ENCODE measurements around the gene MOB3A. TPM values are rescaled to one million over a fixed set of nuclear protein-coding genes. Genes with fewer than 3 reads are reported as not detected.

MOB3A gene
- total and polyA plus RNA-seq, 4 donors = 17.7 to 86.6 (median 45.0) TPM

DNA sequence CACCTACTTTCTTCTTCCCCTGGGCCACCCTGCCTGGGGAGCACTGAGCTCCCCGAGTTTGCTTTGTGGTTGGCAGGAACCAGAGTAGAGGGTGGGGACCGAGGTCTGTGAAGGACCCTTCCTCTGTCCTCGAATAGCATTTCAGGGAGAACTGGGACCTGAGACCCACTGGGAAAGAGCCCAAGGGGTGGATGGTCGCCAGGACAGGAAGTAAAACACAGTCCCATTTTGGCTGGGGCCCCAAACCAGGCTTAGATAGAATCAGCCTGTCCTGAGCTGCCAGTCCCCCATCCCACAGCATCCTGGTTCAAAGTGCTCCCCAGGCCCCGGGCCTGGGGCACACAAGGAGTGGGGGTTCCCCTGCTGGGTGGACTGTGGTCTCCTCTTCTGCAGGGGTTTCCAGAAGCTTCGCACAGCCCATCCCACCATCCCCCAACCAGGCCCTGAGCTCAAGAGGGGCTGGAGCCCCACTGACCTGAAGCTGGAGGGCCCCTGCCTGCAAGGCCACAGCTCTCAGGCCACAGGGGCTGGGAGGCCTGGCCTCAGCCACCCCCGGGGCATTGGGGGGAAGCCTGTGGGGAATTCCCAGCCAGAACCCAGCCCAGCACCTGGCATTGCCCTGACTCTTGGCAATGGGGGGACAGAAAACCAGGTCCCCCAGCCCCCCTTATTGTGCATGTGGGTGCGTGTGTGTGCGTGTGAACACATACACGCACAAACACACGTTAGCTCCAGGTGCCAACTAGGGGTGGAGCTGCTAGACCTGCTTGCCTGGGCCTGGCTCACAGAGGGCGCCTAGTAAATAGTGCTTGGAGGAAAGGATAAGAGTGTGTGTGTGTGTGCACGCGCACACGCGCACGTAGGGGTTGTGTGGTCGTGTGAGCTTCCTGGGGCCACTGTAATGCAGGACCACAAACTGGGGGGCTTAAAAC lies 44.1 kb downstream of the MOB3A start:
- Histone ChIP-seq H3K4me3 (no peak overlapping the region), H3K4me1 (ENCODE audit: control insufficient read depth in 5 of 5, insufficient read depth in 5 of 5, low read length in 5 of 5) (peaks cover 13 to 50% (median 38%) of the 10 kb centered on the region in 5 donors), H3K9me3 (ENCODE audit: control insufficient read depth in 4 of 4, insufficient read depth in 3 of 4, low read length in 3 of 4) (no peaks in the 10 kb centered on the region), H3K9ac (ENCODE audit: insufficient read depth in 1 of 2, low read length in 2 of 2) (peak overlapping the region; percentile 13 to 37), H3K27ac (ENCODE audit: low read depth in 1 of 2, low read length in 1 of 2) (peak overlapping the region; percentile 82 to 97), H3K27me3 (ENCODE audit: control insufficient read depth in 3 of 3, insufficient read depth in 3 of 3, low read length in 2 of 3) (no peaks in the 10 kb centered on the region), H3K36me3 (ENCODE audit: control insufficient read depth in 4 of 4, insufficient read depth in 4 of 4, low read length in 4 of 4) (peaks cover 0 to 20% (median 8%) of the 10 kb centered on the region in 4 donors)
- no peak for ATAC-seq (ENCODE audit: insufficient read depth, low FRiP score)
- WGBS, 2 donors = 39 to 48% methylated on average over 18 of the region's 18 CpGs
- TF ChIP-seq, protein P1, sequence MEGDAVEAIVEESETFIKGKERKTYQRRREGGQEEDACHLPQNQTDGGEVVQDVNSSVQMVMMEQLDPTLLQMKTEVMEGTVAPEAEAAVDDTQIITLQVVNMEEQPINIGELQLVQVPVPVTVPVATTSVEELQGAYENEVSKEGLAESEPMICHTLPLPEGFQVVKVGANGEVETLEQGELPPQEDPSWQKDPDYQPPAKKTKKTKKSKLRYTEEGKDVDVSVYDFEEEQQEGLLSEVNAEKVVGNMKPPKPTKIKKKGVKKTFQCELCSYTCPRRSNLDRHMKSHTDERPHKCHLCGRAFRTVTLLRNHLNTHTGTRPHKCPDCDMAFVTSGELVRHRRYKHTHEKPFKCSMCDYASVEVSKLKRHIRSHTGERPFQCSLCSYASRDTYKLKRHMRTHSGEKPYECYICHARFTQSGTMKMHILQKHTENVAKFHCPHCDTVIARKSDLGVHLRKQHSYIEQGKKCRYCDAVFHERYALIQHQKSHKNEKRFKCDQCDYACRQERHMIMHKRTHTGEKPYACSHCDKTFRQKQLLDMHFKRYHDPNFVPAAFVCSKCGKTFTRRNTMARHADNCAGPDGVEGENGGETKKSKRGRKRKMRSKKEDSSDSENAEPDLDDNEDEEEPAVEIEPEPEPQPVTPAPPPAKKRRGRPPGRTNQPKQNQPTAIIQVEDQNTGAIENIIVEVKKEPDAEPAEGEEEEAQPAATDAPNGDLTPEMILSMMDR (IDR thresholded peaks at IDR 0.05; ENCODE audit: control extremely low read depth, extremely low read depth) = no peak
- peak; percentile 70 to 92 (median 76) for DNase-seq

DNA sequence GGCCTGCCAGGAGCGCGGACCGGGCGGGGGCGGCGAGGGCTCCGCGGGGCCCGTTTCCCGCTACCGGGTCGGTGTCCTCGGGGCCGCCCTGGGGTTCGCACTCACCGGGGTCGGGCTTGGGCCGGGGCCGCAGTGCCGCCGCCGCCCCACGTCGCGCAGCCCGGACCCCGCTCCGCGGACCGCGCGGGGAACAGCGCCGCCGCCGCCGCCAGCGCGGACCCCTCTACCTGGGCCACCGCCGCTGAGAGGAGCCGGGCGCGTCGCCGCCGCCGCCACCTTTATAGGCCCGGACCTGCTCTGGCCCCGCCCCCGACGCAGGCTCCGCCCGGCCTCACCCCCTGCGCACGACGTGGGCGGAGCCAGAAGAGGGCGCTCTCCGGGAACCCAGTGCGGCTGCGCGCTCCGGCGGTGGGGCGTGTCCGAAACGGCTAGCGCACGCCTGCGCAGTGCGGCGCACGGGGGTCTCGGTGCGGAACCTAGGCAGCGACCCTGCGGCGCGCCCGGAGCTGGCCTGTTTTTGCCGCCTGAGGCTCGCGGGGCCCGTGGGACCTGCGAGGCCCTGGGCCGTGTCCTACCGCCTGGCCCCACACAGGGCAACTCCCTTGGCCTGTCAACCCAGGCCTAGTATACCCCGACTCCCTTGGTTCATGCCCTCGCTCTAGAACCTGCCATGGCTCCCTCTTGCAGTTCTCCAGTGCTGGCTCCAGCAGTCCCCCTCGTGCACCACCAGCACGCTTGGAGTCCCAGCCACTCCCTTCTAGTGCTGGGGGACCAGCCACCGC lies 44.9 kb downstream of the MOB3A start, which contains the start of gene MKNK2:
Gene MKNK2 (minus strand): TSS at position 254 of the 782 bp plus-strand sequence. CDS start 393 bp downstream, outside the sequence.
- TF ChIP-seq, protein P1 (IDR thresholded peaks at IDR 0.05; ENCODE audit: control extremely low read depth, extremely low read depth) = peak; percentile 52

DNA sequence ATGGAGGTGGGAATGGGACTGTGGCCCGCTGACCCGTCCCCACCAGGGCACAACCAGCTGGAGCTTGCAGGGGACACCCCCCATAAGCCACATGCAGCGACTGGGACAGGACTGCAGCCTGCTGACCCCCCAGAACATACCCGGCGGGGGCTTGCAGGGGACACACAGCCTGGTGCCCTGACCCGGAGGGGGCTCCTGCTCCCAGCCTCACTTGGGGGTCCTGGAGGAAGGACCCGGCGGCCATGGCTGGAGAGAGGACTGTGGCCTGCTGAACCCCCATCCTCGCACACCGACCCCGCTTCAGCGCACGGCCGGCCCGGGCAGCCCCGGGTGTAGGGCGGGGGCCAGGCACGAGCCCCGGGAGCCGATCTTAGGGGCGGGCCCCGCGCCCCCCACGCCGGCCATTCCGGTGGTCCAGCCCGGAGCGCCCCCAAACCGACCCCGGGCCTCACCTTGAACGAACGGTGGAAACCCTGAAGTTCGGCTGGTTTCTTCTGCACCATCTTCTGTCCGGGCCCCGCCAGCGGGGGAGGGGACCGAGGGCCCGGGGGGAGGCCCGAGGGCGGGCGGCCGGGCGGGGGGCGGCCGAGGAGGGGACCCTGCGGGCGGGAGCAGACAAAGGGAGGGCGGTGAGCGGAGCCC lies 45.7 kb downstream of the MOB3A start:
- DNase-seq = no peak
- H3K4me3 ChIP-seq = peak overlapping the region; percentile 89
- TF ChIP-seq, protein P1 (IDR thresholded peaks at IDR 0.05; ENCODE audit: control extremely low read depth, extremely low read depth) = no peak
- peaks cover 11 to 53% (median 26%) of the 10 kb centered on the region in 5 donors for H3K4me1 ChIP-seq (ENCODE audit: control insufficient read depth in 5 of 5, insufficient read depth in 5 of 5, low read length in 5 of 5)
- WGBS, 2 donors = 0% methylated on average over 45 to 49 of the region's 49 CpGs
- peak overlapping the region; percentile 96 for H3K27ac ChIP-seq (ENCODE audit: low read depth in 1 of 2, low read length in 1 of 2)
- ATAC-seq (ENCODE audit: insufficient read depth, low FRiP score) = peak; percentile 0
- no peaks in the 10 kb centered on the region for H3K9me3 ChIP-seq (ENCODE audit: control insufficient read depth in 4 of 4, insufficient read depth in 3 of 4, low read length in 3 of 4)
- peaks cover 0 to 32% (median 8%) of the 10 kb centered on the region in 4 donors for H3K36me3 ChIP-seq (ENCODE audit: control insufficient read depth in 4 of 4, insufficient read depth in 4 of 4, low read length in 4 of 4)
- H3K9ac ChIP-seq (ENCODE audit: insufficient read depth in 1 of 2, low read length in 2 of 2) = peak overlapping the region; percentile 37 to 75
- no peaks in the 10 kb centered on the region for H3K27me3 ChIP-seq (ENCODE audit: control insufficient read depth in 3 of 3, insufficient read depth in 3 of 3, low read length in 2 of 3)

More for the DNA sequence above, 44.9 kb downstream of the MOB3A start, which contains the start of gene MKNK2:
- 2 to 5% methylated on average over 49 to 93 of the region's 93 CpGs for WGBS, 2 donors
- H3K4me1 ChIP-seq (ENCODE audit: control insufficient read depth in 5 of 5, insufficient read depth in 5 of 5, low read length in 5 of 5) = peaks cover 13 to 52% (median 33%) of the 10 kb centered on the region in 5 donors
- ATAC-seq (ENCODE audit: insufficient read depth, low FRiP score) = peak; percentile 69
- DNase-seq = peak; percentile 94 to 95 (median 94)
- H3K27ac ChIP-seq (ENCODE audit: low read depth in 1 of 2, low read length in 1 of 2) = peak within 1 kb of the TSS; percentile 96 to 97
- H3K9me3 ChIP-seq (ENCODE audit: control insufficient read depth in 4 of 4, insufficient read depth in 3 of 4, low read length in 3 of 4) = no peaks in the 10 kb centered on the region
- peaks cover 0 to 26% (median 8%) of the 10 kb centered on the region in 4 donors for H3K36me3 ChIP-seq (ENCODE audit: control insufficient read depth in 4 of 4, insufficient read depth in 4 of 4, low read length in 4 of 4)
- peak within 1 kb of the TSS; percentile 89 for H3K4me3 ChIP-seq
- H3K9ac ChIP-seq (ENCODE audit: insufficient read depth in 1 of 2, low read length in 2 of 2) = peak within 1 kb of the TSS; percentile 37 to 75
- no peaks in the 10 kb centered on the region for H3K27me3 ChIP-seq (ENCODE audit: control insufficient read depth in 3 of 3, insufficient read depth in 3 of 3, low read length in 2 of 3)
